ENCODE measurements around the gene MAOB.

The MAOB gene

GRCh38 chrX:43840265-43840664 is 42.0 kb downstream of the MAOB start:
- H3K79me2 ChIP-seq (ENCODE audit: insufficient read depth, low read length) = no peaks in the 10 kb centered on the region
- no peaks in the 10 kb centered on the region for H3F3A ChIP-seq (ENCODE audit: insufficient read depth, low read length)
- no peaks in the 10 kb centered on the region for H4K20me1 ChIP-seq (ENCODE audit: insufficient read depth, low read length)
- no peak overlapping the region for H3K4me2 ChIP-seq (ENCODE audit: low read length)
- no peak overlapping the region for H3K27ac ChIP-seq (ENCODE audit: low read depth, low read length, poor library complexity, severe bottlenecking)
- no peaks in the 10 kb centered on the region for H3K36me3 ChIP-seq (ENCODE audit: insufficient read depth, low read length)
- H3K9me2 ChIP-seq (ENCODE audit: low read depth, low read length) = no peaks in the 10 kb centered on the region
- H3K9ac ChIP-seq (ENCODE audit: low read length) = no peak overlapping the region
- no peaks in the 10 kb centered on the region for H3K27me3 ChIP-seq (ENCODE audit: insufficient read depth, low read length)
- H3K9me3 ChIP-seq (ENCODE audit: low read length) = no peaks in the 10 kb centered on the region
- no peak overlapping the region for H3K4me3 ChIP-seq (ENCODE audit: low read depth, low read length, poor library complexity, severe bottlenecking)
- no peaks in the 10 kb centered on the region for H3K4me1 ChIP-seq (ENCODE audit: insufficient read depth, low read length, severe bottlenecking)
- TF ChIP-seq CTCF (IDR thresholded peaks at IDR 0.05; ENCODE audit: low read length) = no peak
- TF ChIP-seq EZH2 (IDR thresholded peaks at IDR 0.05; ENCODE audit: borderline replicate concordance, low read length) = no peak
- H2AFZ ChIP-seq (ENCODE audit: low read length) = no peak overlapping the region

GRCh38 chrX:43836435-43837184 is 45.6 kb downstream of the MAOB start:
- TF ChIP-seq EZH2 (IDR thresholded peaks at IDR 0.05; ENCODE audit: borderline replicate concordance, low read length) = no peak
- peak; percentile 53 for TF ChIP-seq CTCF (IDR thresholded peaks at IDR 0.05; ENCODE audit: low read length)
- no peak overlapping the region for H2AFZ ChIP-seq (ENCODE audit: low read length)
- H4K20me1 ChIP-seq (ENCODE audit: insufficient read depth, low read length) = no peaks in the 10 kb centered on the region

GRCh38 chrX:43835559-43835958 is 46.7 kb downstream of the MAOB start:
- no peaks in the 10 kb centered on the region for H3K9me3 ChIP-seq (ENCODE audit: low read length)
- no peaks in the 10 kb centered on the region for H3K36me3 ChIP-seq (ENCODE audit: insufficient read depth, low read length)
- no peaks in the 10 kb centered on the region for H4K20me1 ChIP-seq (ENCODE audit: insufficient read depth, low read length)
- H3K4me2 ChIP-seq (ENCODE audit: low read length) = no peak overlapping the region
- no peak overlapping the region for H2AFZ ChIP-seq (ENCODE audit: low read length)
- no peaks in the 10 kb centered on the region for H3K79me2 ChIP-seq (ENCODE audit: insufficient read depth, low read length)
- no peak overlapping the region for H3K27ac ChIP-seq (ENCODE audit: low read depth, low read length, poor library complexity, severe bottlenecking)
- H3F3A ChIP-seq (ENCODE audit: insufficient read depth, low read length) = no peaks in the 10 kb centered on the region
- no peaks in the 10 kb centered on the region for H3K4me1 ChIP-seq (ENCODE audit: insufficient read depth, low read length, severe bottlenecking)
- no peak overlapping the region for H3K9ac ChIP-seq (ENCODE audit: low read length)
- TF ChIP-seq EZH2 (IDR thresholded peaks at IDR 0.05; ENCODE audit: borderline replicate concordance, low read length) (no peak), CTCF (IDR thresholded peaks at IDR 0.05; ENCODE audit: low read length) (no peak)
- H3K9me2 ChIP-seq (ENCODE audit: low read depth, low read length) = no peaks in the 10 kb centered on the region
- H3K4me3 ChIP-seq (ENCODE audit: low read depth, low read length, poor library complexity, severe bottlenecking) = no peak overlapping the region
- no peaks in the 10 kb centered on the region for H3K27me3 ChIP-seq (ENCODE audit: insufficient read depth, low read length)

More at GRCh38 chrX:43836435-43837184, 45.6 kb downstream of the MAOB start:
- H3K9ac ChIP-seq (ENCODE audit: low read length) = no peak overlapping the region
- no peak overlapping the region for H3K27ac ChIP-seq (ENCODE audit: low read depth, low read length, poor library complexity, severe bottlenecking)
- no peaks in the 10 kb centered on the region for H3K79me2 ChIP-seq (ENCODE audit: insufficient read depth, low read length)
- H3K4me1 ChIP-seq (ENCODE audit: insufficient read depth, low read length, severe bottlenecking) = no peaks in the 10 kb centered on the region
- no peaks in the 10 kb centered on the region for H3F3A ChIP-seq (ENCODE audit: insufficient read depth, low read length)
- no peaks in the 10 kb centered on the region for H3K9me3 ChIP-seq (ENCODE audit: low read length)
- H3K4me2 ChIP-seq (ENCODE audit: low read length) = no peak overlapping the region
- no peaks in the 10 kb centered on the region for H3K9me2 ChIP-seq (ENCODE audit: low read depth, low read length)
- H3K4me3 ChIP-seq (ENCODE audit: low read depth, low read length, poor library complexity, severe bottlenecking) = no peak overlapping the region
- H3K36me3 ChIP-seq (ENCODE audit: insufficient read depth, low read length) = no peaks in the 10 kb centered on the region
- no peaks in the 10 kb centered on the region for H3K27me3 ChIP-seq (ENCODE audit: insufficient read depth, low read length)
